HG02571 (cell line): Measurements from ENCODE around the gene ATRNL1.

ENCODE experiments used
- ATAC-seq: cut with Tn5 transposase; IDR thresholded peaks from one replicate; pipeline ENCODE4 v1.9.1; 2021; ENCODE audit warnings: mild to moderate bottlenecking, moderate library complexity; ENCODE audit not compliant: unreplicated experiment

Gene ATRNL1

DNA sequence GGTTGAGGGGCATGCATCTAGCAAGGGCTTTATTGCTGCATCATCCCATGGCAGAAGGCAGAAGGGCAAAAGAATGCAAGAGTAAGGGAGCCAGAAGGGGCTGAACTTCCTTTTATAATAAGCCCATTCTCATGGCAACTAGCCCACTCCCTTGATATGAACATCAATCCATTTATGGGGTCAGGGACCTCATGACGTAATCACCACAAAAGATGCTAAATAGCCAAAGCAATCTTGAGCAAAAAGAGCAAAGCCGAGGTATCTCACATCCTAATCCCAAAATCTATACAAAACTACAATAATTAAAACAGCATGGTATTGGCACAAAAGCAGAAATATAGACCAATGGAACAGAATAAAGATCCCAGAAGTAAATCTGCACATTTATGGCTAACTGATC, 499.9 kb downstream of the ATRNL1 start:
- ATAC-seq: no peak

- ATAC-seq: no peak
Measured at GRCh38 chr10:115604627-115605026, 511.5 kb downstream of the ATRNL1 start.

- no peak for ATAC-seq
Measured at GRCh38 chr10:115606086-115606485, 512.9 kb downstream of the ATRNL1 start.

GRCh38 chr10:115606741-115607140, 513.6 kb downstream of the ATRNL1 start:
- ATAC-seq: no peak

- no peak for ATAC-seq
Measured at GRCh38 chr10:115624448-115624847, 531.3 kb downstream of the ATRNL1 start.

DNA sequence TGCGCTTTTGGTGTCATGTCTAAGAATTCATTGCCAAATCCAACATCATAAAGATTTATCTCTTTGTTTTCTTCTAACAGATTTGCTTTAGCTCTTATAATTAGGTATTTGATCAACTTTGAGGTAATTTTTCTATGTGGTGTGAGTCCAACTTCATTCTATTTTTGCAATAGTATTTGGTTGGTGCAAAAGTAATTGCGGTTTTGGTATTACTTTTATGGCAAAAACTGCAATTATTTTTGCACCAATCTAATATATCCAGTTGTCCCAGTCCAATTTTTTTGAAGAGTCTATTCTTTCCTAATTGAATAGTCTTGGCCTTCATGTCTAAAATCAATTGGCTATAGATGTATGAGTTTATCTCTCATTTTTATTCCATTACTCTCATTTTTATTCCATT, 535.5 kb downstream of the ATRNL1 start:
- ATAC-seq: no peak

GRCh38 chr10:115638246-115638645, 545.1 kb downstream of the ATRNL1 start:
- ATAC-seq: no peak

DNA sequence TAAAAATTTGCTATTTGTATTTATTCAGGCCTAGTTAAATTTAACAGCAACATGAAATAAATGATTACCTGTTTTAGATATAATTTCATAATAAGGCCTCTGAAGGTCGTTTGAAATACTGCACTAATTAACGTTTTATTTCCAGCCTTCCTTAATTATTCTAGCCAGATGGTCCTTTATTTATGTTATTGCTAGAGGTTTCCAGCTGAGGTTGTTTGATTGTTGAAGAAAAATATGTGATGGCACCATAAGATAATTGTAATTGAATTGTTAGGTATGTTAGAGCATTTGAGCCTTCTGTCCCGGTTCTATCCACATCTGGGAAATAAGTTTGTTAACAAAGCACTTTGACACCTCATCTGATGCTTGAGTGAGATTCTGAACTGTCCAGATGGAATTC, 556.1 kb downstream of the ATRNL1 start:
- ATAC-seq: no peak

DNA sequence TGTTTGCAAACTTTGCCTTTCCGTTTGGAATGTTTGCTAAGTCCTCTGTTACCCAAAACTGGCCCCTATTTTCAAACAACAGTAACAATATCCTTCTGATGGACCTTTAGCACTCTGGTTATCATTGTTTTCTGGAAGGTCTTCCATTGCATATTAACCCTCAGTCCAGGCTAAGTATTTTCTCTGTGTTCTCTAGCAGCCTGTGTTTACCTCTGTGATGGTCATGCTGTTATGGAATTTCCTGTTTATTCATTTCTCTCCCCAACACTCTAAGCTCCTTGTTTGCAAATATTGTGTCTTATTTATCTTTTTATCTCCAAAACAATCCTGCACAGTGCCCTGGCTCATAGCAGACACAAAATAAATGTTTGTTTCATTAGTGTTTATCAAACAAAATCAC, 560.3 kb downstream of the ATRNL1 start:
- no peak for ATAC-seq

- no peak for ATAC-seq
Measured at GRCh38 chr10:115654961-115655360, 561.8 kb downstream of the ATRNL1 start.

GRCh38 chr10:115657161-115657860, 564.1 kb downstream of the ATRNL1 start:
- no peak for ATAC-seq

DNA sequence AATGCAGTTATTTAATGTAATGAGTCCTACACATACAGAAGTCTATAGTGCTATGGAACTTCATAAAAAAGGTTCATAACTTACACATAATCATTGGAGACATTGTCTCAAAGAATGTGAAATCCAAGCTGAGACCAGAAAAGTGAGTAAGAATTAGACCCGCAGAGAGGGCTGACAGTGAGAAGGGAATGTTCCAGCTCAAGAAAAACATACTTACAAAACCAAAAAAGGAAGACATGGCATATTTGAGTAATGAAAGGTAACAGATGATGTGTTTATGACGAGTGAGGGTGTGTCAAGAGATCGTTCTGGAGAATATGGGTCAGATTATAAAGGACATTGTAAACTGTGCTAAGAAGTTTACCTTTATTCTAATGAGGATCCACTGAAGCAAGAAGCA, 566.5 kb downstream of the ATRNL1 start:
- no peak for ATAC-seq

GRCh38 chr10:115660391-115660790, 567.2 kb downstream of the ATRNL1 start:
- ATAC-seq: no peak

DNA sequence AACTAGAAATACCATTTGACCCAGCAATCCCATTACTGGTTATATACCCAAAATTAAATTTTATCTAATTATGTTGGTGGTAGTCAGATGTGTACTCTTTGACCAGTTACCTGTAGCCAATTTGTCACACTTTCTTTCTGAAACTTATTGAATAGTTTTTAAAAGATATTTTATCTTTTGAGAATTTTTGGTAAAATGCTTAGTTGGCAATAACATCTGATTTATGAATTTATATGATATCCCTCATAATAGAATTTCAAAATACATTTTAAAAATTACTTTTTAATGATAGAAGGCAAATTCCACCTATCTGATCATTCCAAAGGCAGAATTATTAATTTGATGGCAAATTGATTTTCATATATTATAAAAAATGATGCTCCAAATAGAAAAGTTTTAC, 569.3 kb downstream of the ATRNL1 start:
- no peak for ATAC-seq

DNA sequence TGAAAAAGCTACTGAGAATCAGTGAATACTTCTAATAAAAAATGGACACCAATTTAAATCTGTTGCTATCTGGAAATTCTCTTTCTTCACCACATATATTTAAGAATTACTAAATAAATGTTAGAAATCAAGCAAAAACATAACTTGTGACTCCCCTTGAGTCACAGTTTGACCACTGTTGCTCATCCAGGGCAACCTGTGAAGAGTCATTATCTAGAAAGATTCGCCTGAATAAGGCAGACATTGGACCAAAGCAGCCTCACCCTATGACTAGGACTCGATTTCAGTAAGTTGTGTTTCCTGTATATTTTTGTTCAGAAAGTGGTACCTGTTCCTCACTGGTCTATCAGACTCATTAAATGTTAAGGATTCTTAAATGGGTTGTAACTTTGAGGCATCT, 572.4 kb downstream of the ATRNL1 start:
- no peak for ATAC-seq

GRCh38 chr10:115674496-115674895, 581.3 kb downstream of the ATRNL1 start:
- no peak for ATAC-seq

DNA sequence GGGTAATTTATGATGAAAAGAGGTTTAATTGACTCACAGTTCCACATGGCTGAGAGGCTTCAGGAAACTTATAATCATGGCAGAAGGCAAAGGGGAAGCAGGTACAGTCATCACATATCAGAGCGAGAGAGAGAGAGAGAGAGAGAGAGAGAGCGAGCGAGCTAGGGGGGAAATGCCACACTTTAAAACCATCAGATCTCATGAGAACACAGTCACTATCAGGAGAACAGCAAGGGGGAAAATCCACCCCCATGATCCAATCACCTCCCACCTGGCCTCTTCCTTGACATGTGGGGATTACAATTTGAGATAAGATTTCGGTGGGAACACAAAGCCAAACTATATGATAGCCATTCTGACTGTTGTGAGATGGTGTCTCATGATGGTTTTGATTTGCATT, 603.6 kb downstream of the ATRNL1 start:
- no peak for ATAC-seq

DNA sequence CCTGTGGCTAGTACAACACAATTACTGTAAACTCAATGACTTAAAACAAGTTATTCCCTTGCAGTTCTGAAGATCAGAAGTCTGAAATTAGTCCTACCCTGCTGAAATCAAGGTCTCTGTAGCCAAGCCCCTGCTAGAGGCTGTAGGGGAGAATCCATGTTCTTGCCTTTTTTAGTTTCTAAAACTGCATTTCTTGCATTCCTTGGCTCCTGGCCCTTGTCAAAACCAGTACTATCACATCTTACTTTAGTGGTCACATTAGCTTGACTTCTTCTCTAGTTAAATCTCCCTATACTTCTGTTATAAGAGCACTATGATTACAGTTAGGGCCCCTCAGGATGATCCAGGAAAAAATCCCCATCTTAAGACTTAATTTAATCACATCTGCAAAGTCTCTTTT, 612.9 kb downstream of the ATRNL1 start:
- ATAC-seq: no peak

DNA sequence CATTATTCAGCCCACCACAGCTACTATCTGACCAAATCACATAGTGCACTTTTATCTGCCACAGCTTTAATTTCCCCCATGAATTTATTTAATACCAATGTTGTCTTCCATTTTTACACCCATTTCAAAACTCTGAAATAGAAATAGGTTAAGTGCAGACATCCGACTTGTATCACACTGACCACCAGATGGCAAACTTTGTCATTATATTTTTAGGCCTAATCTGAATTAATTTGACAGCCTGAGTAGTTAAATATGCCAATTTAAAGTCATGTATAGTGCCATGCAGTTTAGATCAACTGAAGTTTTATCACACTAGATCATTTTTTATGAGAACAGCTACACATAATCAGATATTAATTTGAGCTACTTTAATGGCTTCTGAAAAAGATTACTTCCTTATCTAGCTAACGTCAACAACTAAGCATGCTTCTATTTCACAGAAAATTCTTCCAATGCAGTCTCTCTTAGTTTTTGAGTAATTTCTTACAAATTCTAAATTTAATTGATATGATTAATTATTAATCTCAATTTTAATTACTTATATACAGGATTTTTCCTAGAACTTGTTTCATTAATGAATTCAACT, 613.4 kb downstream of the ATRNL1 start:
- ATAC-seq: no peak

DNA sequence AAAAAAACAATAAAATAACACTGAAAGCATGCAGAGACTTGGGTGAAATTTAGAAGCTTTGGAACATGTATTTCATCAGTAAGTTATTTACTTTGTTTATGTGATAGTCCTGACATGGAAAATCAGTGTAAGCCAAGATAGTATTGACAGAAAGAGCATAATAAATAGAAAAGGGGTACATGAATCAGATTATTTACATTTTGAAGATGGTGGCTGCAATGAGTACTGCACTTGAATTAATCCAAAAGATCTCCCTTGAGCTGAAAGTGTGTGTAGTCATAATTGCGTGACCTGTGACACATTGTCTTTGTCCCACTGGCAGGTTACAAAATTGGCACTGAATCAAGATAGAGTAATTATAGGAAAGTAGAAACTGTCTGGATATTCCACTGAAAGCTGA, 617.0 kb downstream of the ATRNL1 start:
- ATAC-seq: no peak

DNA sequence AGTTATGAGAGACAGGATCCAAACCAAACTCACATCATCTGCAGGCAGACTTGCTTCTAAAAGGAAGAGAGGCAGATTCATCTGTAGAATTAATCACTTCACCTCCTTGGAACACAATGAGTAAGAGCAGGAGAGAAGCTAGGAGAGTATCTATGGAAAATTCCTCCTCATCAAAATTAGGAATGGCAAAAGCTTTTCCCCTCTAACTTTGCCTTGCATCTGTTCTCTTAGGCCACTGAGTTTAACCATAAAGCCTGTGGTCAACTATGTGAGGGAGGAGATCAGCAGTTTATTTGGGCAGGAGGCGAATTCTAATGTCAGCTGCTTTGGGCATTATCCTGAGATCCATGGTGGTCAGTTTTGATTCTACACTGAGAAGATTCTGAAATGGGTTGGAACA, 618.1 kb downstream of the ATRNL1 start:
- ATAC-seq: no peak

GRCh38 chr10:115720121-115720520, 627.0 kb downstream of the ATRNL1 start:
- no peak for ATAC-seq

DNA sequence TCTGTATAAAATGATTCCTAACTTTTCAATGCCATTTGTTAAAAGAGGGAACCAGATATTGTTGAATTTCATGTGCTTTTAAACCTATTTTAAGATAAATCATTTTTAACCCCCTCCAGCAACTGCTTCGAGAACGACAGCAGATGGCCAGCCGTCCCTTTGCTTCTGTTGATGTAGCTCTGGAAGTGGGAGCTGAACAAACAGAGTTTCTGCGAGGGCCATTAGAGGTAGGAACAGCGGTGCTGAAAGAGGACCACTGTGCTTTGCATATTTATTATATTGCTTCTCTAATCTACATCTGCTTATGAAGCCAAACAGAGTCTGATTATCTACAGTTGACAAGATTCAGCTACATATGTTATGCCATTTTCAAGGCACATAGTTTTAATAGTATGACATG, 634.0 kb downstream of the ATRNL1 start:
- ATAC-seq: no peak
